GM18868 (cell line): Measurements from ENCODE around the gene PALD1.
A peak's percentile ranks its signal among the peaks of the same experiment; 100 is the strongest.
"Not testable (repeated sequence)": the region's sequence is repeated elsewhere in the genome, so short reads cannot be mapped to it uniquely, and the experiment has no call there.

Experiments used
- ATAC-seq: cut with Tn5 transposase; IDR thresholded peaks from one replicate; pipeline ENCODE4 v1.9.1; 2021; ENCODE audit warnings: mild to moderate bottlenecking, moderate library complexity; ENCODE audit not compliant: unreplicated experiment

PALD1 gene

GRCh38 chr10:70481831-70482530 is 3.4 kb downstream of the PALD1 start:
- ATAC-seq, result no peak

GRCh38 chr10:70482982-70483760 is 4.6 kb downstream of the PALD1 start:
- ATAC-seq, result no peak

GRCh38 chr10:70483872-70484271 is 5.3 kb downstream of the PALD1 start:
- not testable (repeated sequence) for ATAC-seq

GRCh38 chr10:70487824-70488223 is 9.3 kb downstream of the PALD1 start:
- ATAC-seq, result no peak

GRCh38 chr10:70490142-70490541 is 11.6 kb downstream of the PALD1 start:
- ATAC-seq, result no peak

- ATAC-seq, result no peak
These were observed 13.0 kb downstream of the PALD1 start for GRCh38 chr10:70491614-70492013.

GRCh38 chr10:70492786-70493659 is 14.5 kb downstream of the PALD1 start:
- no peak for ATAC-seq

- peak; percentile 57 for ATAC-seq
These were observed 15.2 kb downstream of the PALD1 start for GRCh38 chr10:70493660-70494234.

- no peak for ATAC-seq
These were observed 16.0 kb downstream of the PALD1 start for GRCh38 chr10:70494536-70494935.

- no peak for ATAC-seq
These were observed 16.4 kb downstream of the PALD1 start for GRCh38 chr10:70494966-70495365.

- ATAC-seq, result no peak
These were observed 17.2 kb downstream of the PALD1 start for GRCh38 chr10:70495691-70496261.

GRCh38 chr10:70496341-70497119 is 18.0 kb downstream of the PALD1 start:
- ATAC-seq, result no peak

- ATAC-seq, result no peak
These were observed 18.6 kb downstream of the PALD1 start for GRCh38 chr10:70497120-70497545.

- no peak for ATAC-seq
These were observed 20.6 kb downstream of the PALD1 start for GRCh38 chr10:70498970-70499835.

GRCh38 chr10:70499836-70500167 is 21.2 kb downstream of the PALD1 start:
- ATAC-seq, result peak; percentile 63

- ATAC-seq, result no peak
These were observed 21.8 kb downstream of the PALD1 start for GRCh38 chr10:70500368-70500767.

- ATAC-seq, result no peak
These were observed 22.3 kb downstream of the PALD1 start for GRCh38 chr10:70500812-70501301.

GRCh38 chr10:70502406-70502805 is 23.8 kb downstream of the PALD1 start:
- no peak for ATAC-seq

GRCh38 chr10:70503776-70504175 is 25.2 kb downstream of the PALD1 start:
- ATAC-seq, result no peak
